HepG2 (cell line): ENCODE data around the gene SDK1. TPM values are rescaled to one million over a fixed set of nuclear protein-coding genes. Genes with fewer than 3 reads are reported as not detected.
"Not testable (repeated sequence)": the region's sequence is repeated elsewhere in the genome, so short reads cannot be mapped to it uniquely, and the experiment has no call there.

ENCODE experiments used
- ATAC-seq: fragments of 200-7000 bp; cut with Tn5 transposase; 3 replicates; pipeline ENCODE4 v1.9.1; 2020; ENCODE audit warnings: mild to moderate bottlenecking, moderate library complexity
- BruUV-seq: library from RNA; stranded (reverse); fragments of 400-500 nt; replicated peaks from 2 replicates; lab custom pipeline; 2021; lab: Mats Ljungman, UMichigan
- CTCF ChIA-PET: fragments of 300-600 bp; formaldehyde crosslinking; extraction: SDS; loops from one replicate; lab custom pipeline; 2021; ENCODE audit warnings: low total read pairs, inconsistent platforms, low intra/inter-chr PET ratio; lab: Yijun Ruan, JAX
- POLR2A ChIA-PET: fragments of 350-600 bp; sonication (Branson Sonifier 250); formaldehyde crosslinking; loops from one replicate; lab custom pipeline; 2020; ENCODE audit warnings: antibody characterized with exemption, inconsistent platforms; lab: Yijun Ruan, JAX
- DNase-seq: peaks from one replicate; pipeline ENCODE4 v3.0.0-alpha.2; 2015; ENCODE audit warnings: low spot score
- FAIRE-seq: peaks from 3 replicates; lab custom pipeline; 2011; peaks lifted over from hg19 to GRCh38; lab: Jason Lieb, UNC
- H2AFZ ChIP-seq: one replicate; pipeline ENCODE4 v1.6.1; 2011; ENCODE audit warnings: low read length, inconsistent platforms
- H3K27ac ChIP-seq: fragments of 300-600 bp; 3 replicates; pipeline ENCODE4 v1.8.0; 2011; ENCODE audit warnings: mixed run types, mild to moderate bottlenecking, mixed read lengths, low read length, inconsistent platforms; ENCODE audit not compliant: insufficient read depth; ENCODE audit errors: extremely low read length
- H3K27me3 ChIP-seq, 2 experiments: fragments of 200-600 bp in 1 of 2; 2 replicates in 1 of 2; 3 replicates in 1 of 2; pipeline versions ENCODE4 v1.6.0 to v1.8.0; 2011; ENCODE audit warnings: low read length in 2 of 2, mild to moderate bottlenecking in 2 of 2, moderate library complexity in 2 of 2, inconsistent platforms in 1 of 2; ENCODE audit not compliant: insufficient read depth in 2 of 2, control insufficient read depth in 1 of 2
- H3K36me3 ChIP-seq, 2 experiments: fragments of 200-600 bp in 1 of 2; replicated peaks in 1 of 2; 2 replicates in 1 of 2; 3 replicates in 1 of 2; pipeline versions ENCODE4 v1.5.1 to v1.8.0; 2011; ENCODE audit warnings: low read length in 2 of 2, inconsistent platforms in 1 of 2; ENCODE audit not compliant: insufficient read depth in 2 of 2, control insufficient read depth in 1 of 2
- H3K4me1 ChIP-seq: 2 replicates; pipeline ENCODE4 v1.5.1; 2012; ENCODE audit warnings: low read length, inconsistent platforms; ENCODE audit not compliant: insufficient read depth
- H3K4me2 ChIP-seq: 2 replicates; pipeline ENCODE4 v1.6.0; 2011; ENCODE audit warnings: low read depth, low read length, inconsistent platforms
- H3K4me3 ChIP-seq, 3 experiments: fragments of 200-600 bp in 1 of 3; sonication (generic), shearing (Covaris generic) in 1 of 3; replicated peaks in 1 of 3; 2 replicates each; pipeline ENCODE4 v1.5.1; 2011 to 2016; ENCODE audit warnings: low read length in 3 of 3, inconsistent platforms in 2 of 3, low read depth in 2 of 3, mild to moderate bottlenecking in 2 of 3, control low read depth in 1 of 3, mixed read lengths in 1 of 3; ENCODE audit not compliant: insufficient read depth in 1 of 3
- H3K79me2 ChIP-seq: one replicate; pipeline ENCODE4 v1.6.1; 2011; ENCODE audit warnings: low read length, inconsistent platforms; ENCODE audit not compliant: insufficient read depth
- H3K9ac ChIP-seq: 2 replicates; pipeline ENCODE4 v1.6.0; 2011; ENCODE audit warnings: mild to moderate bottlenecking, low read depth, low read length, inconsistent platforms; ENCODE audit not compliant: insufficient read depth
- H3K9me3 ChIP-seq: 2 replicates; pipeline ENCODE4 v1.5.1; 2012; ENCODE audit warnings: mild to moderate bottlenecking, low read length
- H4K20me1 ChIP-seq: 2 replicates; pipeline ENCODE4 v1.6.0; 2011; ENCODE audit warnings: inconsistent platforms, mild to moderate bottlenecking, low read length, moderate library complexity; ENCODE audit not compliant: insufficient read depth
- GPN1 ChIP-seq: sonication (generic); formaldehyde crosslinking; IDR thresholded peaks from 2 replicates; pipeline ENCODE4 v1.5.1; 2020; ENCODE audit warnings: missing genetic modification reagents, borderline replicate concordance
- ISX ChIP-seq: sonication (generic); formaldehyde crosslinking; conservative IDR thresholded peaks from 2 replicates; pipeline ENCODE4 v1.5.0; 2020; ENCODE audit warnings: missing genetic modification reagents
- PLRG1 ChIP-seq: fragments of 450-650 bp; conservative IDR thresholded peaks from 2 replicates; pipeline ENCODE4 v1.6.1; 2016
- TBX3 ChIP-seq: fragments of 450-650 bp; IDR thresholded peaks from 2 replicates; pipeline ENCODE4 v1.6.1; 2017; ENCODE audit warnings: antibody characterized with exemption, mild to moderate bottlenecking, inconsistent platforms, borderline replicate concordance
- ZNF180 ChIP-seq: sonication (generic); formaldehyde crosslinking; IDR thresholded peaks from 2 replicates; pipeline ENCODE4 v1.4.0; 2020; ENCODE audit warnings: low read depth, missing genetic modification reagents, borderline replicate concordance
- ZNF777 ChIP-seq: sonication (generic); formaldehyde crosslinking; IDR thresholded peaks from 2 replicates; pipeline ENCODE4 v1.4.0; 2020; ENCODE audit warnings: missing genetic modification reagents
- ZNF792 ChIP-seq: IDR thresholded peaks from 2 replicates; pipeline ENCODE4 v1.6.1; 2016
- WGBS: methylation state at CpG from one replicate; pipeline ENCODE4 v1.1.6; 2017; ENCODE audit warnings: low lambda C conversion rate; 5-methylcytosine and 5-hydroxymethylcytosine counted together
- in situ Hi-C: cut with HindIII; loops from 2 replicates; pipeline ENCODE4 v1.10.0; 2017; ENCODE audit warnings: low pct_unique_long_range_greater_than_20kb; ENCODE audit not compliant: extremely low pct_ligation_motif_present
- intact Hi-C: fragments of 100-400 bp; cut with micrococcal nuclease; formaldehyde crosslinking; loops from one replicate; pipeline ENCODE4 v1.10.0; 2022; ENCODE audit not compliant: unreplicated experiment
- polyA plus RNA-seq, 8 experiments: library from polyadenylated mRNA; depleted of rRNA in 3 of 8; stranded (reverse) in 7 of 8; unstranded in 1 of 8; fragments of >200 nt; fragmentation: Illumina TruSeq in 4 of 8; extraction: Trizol in 4 of 8; gene quantifications; 2 replicates each; pipeline versions ENCODE4 v1.2.1 to v1.2.3, GENCODE V29; 2011 to 2016; ENCODE audit warnings: low read depth in 4 of 8, missing spikeins in 1 of 8, mixed read lengths in 1 of 8; ENCODE audit not compliant: insufficient read depth in 1 of 8
- total RNA-seq, 5 experiments: library from RNA; depleted of rRNA; stranded (reverse); fragments of >200 nt; fragmentation: Illumina TruSeq; extraction: Trizol; gene quantifications; 2 replicates each; pipeline ENCODE4 v1.2.3, GENCODE V29; 2016; ENCODE audit warnings: low read depth in 1 of 5
- TF ChIP-seq, protein P1 (sequence below): sonication (generic); formaldehyde crosslinking; IDR thresholded peaks from 2 replicates; pipeline ENCODE4 v1.4.0; 2020; ENCODE audit warnings: missing genetic modification reagents, low read depth, mild to moderate bottlenecking, borderline replicate concordance
- TF ChIP-seq, protein P2 (sequence below): sonication (generic); formaldehyde crosslinking; IDR thresholded peaks from 2 replicates; pipeline ENCODE4 v1.8.0; 2022; ENCODE audit warnings: low read depth, missing genetic modification reagents
- TF ChIP-seq, protein P3 (sequence below): IDR thresholded peaks from 2 replicates; pipeline ENCODE4 v1.6.1; 2016; ENCODE audit warnings: missing compliant biosample characterization, missing genetic modification reagents, borderline replicate concordance

Gene SDK1
- total and polyA plus RNA-seq, 2 of the 13 experiments (the other 11 are each of a cell fraction or from before 2014, with no cell fraction given) = 0.35 to 2.4 TPM

DNA sequence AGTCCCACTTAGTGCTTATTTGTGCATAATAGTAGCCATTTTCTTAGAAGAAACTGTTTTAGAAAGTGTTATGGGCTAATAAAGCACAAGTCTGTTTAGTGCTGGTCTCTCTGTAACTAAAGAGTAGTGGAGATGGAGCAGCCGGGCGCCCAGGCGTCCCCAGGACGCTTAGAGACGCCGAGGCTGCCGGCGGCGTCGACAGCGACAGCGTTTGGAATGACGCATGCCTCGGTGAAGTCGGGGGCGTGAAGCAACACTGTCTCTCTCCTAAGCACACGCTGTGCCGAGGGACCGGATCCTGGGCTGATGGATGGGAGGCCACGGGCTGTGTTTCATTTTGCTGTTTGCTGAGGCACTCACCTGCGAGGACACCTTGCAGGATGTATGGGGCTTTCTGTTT, 792.4 kb downstream of the SDK1 start (continued):
- TF ChIP-seq, protein P1, sequence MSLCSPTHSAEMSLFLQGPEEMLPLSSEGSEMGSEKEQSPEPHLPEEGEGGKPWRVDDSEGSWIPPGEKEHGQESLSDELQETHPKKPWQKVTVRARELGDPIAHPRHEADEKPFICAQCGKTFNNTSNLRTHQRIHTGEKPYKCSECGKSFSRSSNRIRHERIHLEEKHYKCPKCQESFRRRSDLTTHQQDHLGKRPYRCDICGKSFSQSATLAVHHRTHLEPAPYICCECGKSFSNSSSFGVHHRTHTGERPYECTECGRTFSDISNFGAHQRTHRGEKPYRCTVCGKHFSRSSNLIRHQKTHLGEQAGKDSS = no peak
- no peak for TF ChIP-seq GPN1 (CRISPR knock-in tag)
- TF ChIP-seq TBX3 = no peak
- TF ChIP-seq, protein P2, sequence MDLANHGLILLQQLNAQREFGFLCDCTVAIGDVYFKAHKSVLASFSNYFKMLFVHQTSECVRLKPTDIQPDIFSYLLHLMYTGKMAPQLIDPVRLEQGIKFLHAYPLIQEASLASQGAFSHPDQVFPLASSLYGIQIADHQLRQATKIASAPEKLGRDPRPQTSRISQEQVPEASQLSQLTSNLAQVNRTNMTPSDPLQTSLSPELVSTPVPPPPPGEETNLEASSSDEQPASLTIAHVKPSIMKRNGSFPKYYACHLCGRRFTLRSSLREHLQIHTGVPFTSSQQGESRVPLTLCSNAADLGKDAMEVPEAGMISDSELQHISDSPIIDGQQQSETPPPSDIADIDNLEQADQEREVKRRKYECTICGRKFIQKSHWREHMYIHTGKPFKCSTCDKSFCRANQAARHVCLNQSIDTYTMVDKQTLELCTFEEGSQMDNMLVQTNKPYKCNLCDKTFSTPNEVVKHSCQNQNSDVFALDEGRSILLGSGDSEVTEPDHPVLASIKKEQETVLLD (CRISPR knock-in tag) = no peak
- TF ChIP-seq PLRG1 = no peak
- TF ChIP-seq ISX (CRISPR knock-in tag) = no peak
- TF ChIP-seq ZNF792 = no peak
- TF ChIP-seq, protein P3, sequence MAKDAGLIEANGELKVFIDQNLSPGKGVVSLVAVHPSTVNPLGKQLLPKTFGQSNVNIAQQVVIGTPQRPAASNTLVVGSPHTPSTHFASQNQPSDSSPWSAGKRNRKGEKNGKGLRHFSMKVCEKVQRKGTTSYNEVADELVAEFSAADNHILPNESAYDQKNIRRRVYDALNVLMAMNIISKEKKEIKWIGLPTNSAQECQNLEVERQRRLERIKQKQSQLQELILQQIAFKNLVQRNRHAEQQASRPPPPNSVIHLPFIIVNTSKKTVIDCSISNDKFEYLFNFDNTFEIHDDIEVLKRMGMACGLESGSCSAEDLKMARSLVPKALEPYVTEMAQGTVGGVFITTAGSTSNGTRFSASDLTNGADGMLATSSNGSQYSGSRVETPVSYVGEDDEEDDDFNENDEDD (CRISPR knock-in tag) = no peak
- no peak for TF ChIP-seq ZNF180
- no peak for TF ChIP-seq ZNF777 (CRISPR knock-in tag)

DNA sequence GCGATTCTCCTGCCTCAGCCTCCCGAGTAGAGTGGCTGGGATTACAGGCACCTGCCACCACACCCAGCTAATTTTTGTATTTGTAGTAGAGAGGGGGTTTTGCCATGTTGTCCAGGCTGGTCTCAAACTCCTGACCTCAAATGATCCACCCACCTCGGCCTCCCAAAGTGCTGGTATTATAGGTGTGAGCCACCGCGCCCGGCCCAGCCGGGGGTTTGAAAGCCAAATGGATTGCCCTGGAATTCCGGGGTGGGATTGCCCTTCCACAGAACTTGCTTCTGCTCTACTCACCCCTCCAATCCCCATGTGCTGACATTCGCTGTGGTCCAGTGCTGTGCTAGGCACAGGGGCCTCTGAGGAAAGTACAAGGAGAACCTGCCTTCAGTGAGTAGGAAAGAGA, 793.1 kb downstream of the SDK1 start:
- CTCF ChIA-PET, FAIRE-seq, in situ Hi-C loops, POLR2A ChIA-PET, H4K20me1 ChIP-seq, H3K79me2 ChIP-seq, H3K36me3 ChIP-seq, intact Hi-C loops, H2AFZ ChIP-seq, DNase-seq, ATAC-seq, H3K4me3 ChIP-seq, H3K4me1 ChIP-seq, H3K27ac ChIP-seq, H3K4me2 ChIP-seq, H3K9ac ChIP-seq, BruUV-seq, H3K27me3 ChIP-seq: not testable (repeated sequence)
- 84% methylated on average over 9 of the region's 9 CpGs for WGBS
- peaks cover 11% of the 10 kb centered on the region; the same call in 1 of the 2 replicates for H3K9me3 ChIP-seq
